ENCODE results near the gene ATP8B3. TPM values are rescaled to one million over a fixed set of nuclear protein-coding genes. Genes with fewer than 3 reads are reported as not detected.

Gene ATP8B3
- total RNA-seq, 1 donor from 2014 or later, result 1.1 TPM

- H3K27ac Mint-ChIP-seq (ENCODE audit: unreplicated experiment), result no peak overlapping the region
- TF ChIP-seq, protein P1, sequence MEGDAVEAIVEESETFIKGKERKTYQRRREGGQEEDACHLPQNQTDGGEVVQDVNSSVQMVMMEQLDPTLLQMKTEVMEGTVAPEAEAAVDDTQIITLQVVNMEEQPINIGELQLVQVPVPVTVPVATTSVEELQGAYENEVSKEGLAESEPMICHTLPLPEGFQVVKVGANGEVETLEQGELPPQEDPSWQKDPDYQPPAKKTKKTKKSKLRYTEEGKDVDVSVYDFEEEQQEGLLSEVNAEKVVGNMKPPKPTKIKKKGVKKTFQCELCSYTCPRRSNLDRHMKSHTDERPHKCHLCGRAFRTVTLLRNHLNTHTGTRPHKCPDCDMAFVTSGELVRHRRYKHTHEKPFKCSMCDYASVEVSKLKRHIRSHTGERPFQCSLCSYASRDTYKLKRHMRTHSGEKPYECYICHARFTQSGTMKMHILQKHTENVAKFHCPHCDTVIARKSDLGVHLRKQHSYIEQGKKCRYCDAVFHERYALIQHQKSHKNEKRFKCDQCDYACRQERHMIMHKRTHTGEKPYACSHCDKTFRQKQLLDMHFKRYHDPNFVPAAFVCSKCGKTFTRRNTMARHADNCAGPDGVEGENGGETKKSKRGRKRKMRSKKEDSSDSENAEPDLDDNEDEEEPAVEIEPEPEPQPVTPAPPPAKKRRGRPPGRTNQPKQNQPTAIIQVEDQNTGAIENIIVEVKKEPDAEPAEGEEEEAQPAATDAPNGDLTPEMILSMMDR (conservative IDR thresholded peaks at IDR 0.05), result no peak
- peaks cover 82% of the 10 kb centered on the region for H3K27me3 Mint-ChIP-seq (ENCODE audit: low read depth)
- H3K36me3 Mint-ChIP-seq (ENCODE audit: low read depth), result no peaks in the 10 kb centered on the region
- H3K4me1 Mint-ChIP-seq, result no peaks in the 10 kb centered on the region
- no peaks in the 10 kb centered on the region for H3K9me3 Mint-ChIP-seq
- no peak overlapping the region for H3K4me3 Mint-ChIP-seq
- DNase-seq (ENCODE audit: low read depth, low spot score), result no peak
Observed at GRCh38 chr19:1748873-1749341, 63.2 kb downstream of the ATP8B3 start.

- TF ChIP-seq, protein P1 (conservative IDR thresholded peaks at IDR 0.05), result no peak
- DNase-seq (ENCODE audit: low read depth, low spot score), result no peak
- Mint-ChIP-seq H3K27me3 (ENCODE audit: low read depth) (peaks cover 85% of the 10 kb centered on the region), H3K9me3 (no peaks in the 10 kb centered on the region), H3K36me3 (ENCODE audit: low read depth) (no peaks in the 10 kb centered on the region), H3K27ac (ENCODE audit: unreplicated experiment) (no peak overlapping the region), H3K4me1 (no peaks in the 10 kb centered on the region), H3K4me3 (no peak overlapping the region)
Observed at GRCh38 chr19:1748115-1748872, 63.8 kb downstream of the ATP8B3 start.

DNA sequence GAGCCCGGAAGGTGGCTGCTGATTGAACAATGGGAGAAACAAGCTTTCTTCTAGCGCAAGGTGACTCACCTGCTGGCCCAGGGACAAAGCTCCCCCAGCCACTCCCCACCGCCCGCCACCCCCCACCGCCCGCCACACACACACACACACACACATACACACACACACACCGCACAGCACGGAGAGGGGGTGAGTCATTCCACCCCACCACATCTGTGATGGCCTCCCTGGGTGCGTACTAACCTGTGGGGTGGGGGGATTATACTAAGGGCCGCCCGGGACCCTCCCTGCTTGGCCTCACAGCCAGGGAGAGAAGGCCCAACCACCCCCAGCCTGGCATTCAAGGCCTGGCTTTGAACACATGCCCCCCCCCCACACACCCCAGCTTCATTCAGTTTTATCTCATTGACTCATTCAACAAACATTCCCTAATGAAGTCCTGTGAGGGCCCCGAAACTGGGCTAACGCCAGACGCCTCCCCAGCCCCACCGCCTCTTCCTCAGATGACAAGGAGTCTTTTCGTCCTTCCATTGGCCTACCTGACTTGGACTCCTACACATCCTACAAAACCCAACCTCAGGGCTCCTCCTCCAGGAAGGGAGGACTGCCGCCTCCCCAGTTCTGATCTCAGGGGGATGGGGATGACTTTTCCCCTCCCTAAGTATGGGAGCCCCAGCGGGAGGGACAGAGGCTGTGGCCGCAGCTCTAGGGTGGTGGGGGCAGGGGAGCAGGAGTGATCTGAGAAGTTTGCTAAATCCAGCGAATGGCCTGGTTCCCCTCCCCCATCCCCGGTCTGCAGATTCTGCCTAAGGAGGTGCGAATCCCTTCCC is 64.6 kb downstream of the ATP8B3 start:
- H3K4me1 Mint-ChIP-seq, result no peaks in the 10 kb centered on the region
- no peak overlapping the region for H3K27ac Mint-ChIP-seq (ENCODE audit: unreplicated experiment)
- H3K36me3 Mint-ChIP-seq (ENCODE audit: low read depth), result no peaks in the 10 kb centered on the region
- H3K9me3 Mint-ChIP-seq, result no peaks in the 10 kb centered on the region
- DNase-seq (ENCODE audit: low read depth, low spot score), result no peak
- TF ChIP-seq, protein P1 (conservative IDR thresholded peaks at IDR 0.05), result no peak
- peaks cover 86% of the 10 kb centered on the region for H3K27me3 Mint-ChIP-seq (ENCODE audit: low read depth)
- no peak overlapping the region for H3K4me3 Mint-ChIP-seq

DNA sequence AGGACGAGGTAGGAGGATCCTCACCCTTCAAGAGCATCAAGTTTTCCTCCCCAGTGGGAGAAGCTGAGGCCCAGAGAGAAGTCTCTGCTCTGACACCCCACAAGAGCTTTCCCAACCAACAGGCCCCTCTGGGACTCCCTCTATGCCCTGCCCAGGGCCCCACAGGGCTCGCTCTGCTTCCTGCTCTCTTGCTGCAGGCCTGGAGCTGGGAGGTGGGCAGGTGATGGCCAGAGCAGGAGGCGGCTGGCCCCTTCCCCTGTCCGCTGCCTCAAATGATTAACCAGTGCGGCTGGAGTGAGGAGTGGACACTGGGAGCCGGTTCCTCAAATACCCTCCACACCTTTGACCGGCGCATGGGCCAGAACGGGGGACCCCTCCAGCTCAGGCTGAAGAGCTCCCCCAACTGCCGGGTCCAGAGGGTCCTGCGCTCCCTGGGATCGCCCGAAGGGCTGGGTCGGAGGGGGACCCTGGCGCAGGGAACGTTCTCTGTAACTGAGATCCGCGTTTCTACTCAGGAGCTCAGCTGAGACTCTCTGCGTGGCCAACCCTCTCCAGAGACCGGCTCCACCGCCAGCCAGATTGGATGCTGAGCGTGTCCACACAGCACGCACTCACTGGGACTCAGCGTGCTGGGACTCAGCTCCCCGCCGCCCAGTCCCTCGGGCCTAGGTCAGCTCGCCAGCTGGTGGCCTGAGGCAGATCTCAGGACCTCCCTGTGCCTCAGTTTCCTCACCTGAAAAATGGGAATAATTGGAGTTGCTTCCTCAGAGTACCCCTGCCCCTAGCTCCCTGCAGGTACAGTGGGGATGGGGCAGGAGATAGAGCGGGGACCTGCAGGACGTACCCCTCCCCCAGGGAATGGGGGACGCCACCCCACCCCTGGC is 65.4 kb downstream of the ATP8B3 start:
- DNase-seq (ENCODE audit: low read depth, low spot score), result no peak
- H3K9me3 Mint-ChIP-seq, result no peaks in the 10 kb centered on the region
- no peaks in the 10 kb centered on the region for H3K36me3 Mint-ChIP-seq (ENCODE audit: low read depth)
- TF ChIP-seq, protein P1 (conservative IDR thresholded peaks at IDR 0.05), result no peak
- no peak overlapping the region for H3K27ac Mint-ChIP-seq (ENCODE audit: unreplicated experiment)
- no peaks in the 10 kb centered on the region for H3K4me1 Mint-ChIP-seq
- no peak overlapping the region for H3K4me3 Mint-ChIP-seq
- H3K27me3 Mint-ChIP-seq (ENCODE audit: low read depth), result peaks cover 86% of the 10 kb centered on the region

DNA sequence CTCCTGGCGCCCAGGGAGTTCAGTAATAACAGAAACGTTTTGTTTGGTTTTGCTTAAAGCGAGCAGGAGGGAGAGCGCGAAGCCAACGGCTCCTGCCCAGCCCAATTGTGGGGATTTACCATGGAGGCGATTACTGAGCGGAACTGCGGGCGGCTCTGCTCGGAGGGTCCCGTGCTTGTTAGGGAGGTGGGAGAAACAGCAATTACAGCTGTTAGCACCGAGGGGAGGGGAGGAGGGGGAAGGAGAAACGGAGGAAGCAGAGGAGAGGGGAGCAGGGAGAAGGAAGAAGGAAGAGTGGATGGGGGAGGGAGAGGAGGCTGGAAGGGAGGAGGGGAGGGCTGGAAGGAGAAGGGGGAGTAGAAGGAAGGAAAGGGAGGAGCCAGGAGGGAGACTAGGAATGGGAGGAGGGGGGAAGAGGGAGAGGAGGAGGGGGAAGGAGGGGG is 66.5 kb downstream of the ATP8B3 start:
- Mint-ChIP-seq H3K27me3 (ENCODE audit: low read depth) (peaks cover 84% of the 10 kb centered on the region), H3K4me3 (no peak overlapping the region), H3K27ac (ENCODE audit: unreplicated experiment) (no peak overlapping the region), H3K9me3 (no peaks in the 10 kb centered on the region), H3K36me3 (ENCODE audit: low read depth) (no peaks in the 10 kb centered on the region), H3K4me1 (no peaks in the 10 kb centered on the region)
- no peak for DNase-seq (ENCODE audit: low read depth, low spot score)
- TF ChIP-seq, protein P1 (conservative IDR thresholded peaks at IDR 0.05), result no peak
